NB4 (cell line): ENCODE data around the gene PMEPA1.

ENCODE experiments used
- MYC ChIP-seq: IDR thresholded peaks from 2 replicates; pipeline ENCODE4 v1.6.1; 2011; ENCODE audit warnings: low read depth, low read length
- POLR2A ChIP-seq: IDR thresholded peaks from 2 replicates; pipeline ENCODE4 v1.6.1; 2011; ENCODE audit warnings: mild to moderate bottlenecking; ENCODE audit not compliant: insufficient read length; ENCODE audit errors: extremely low read depth
- TF ChIP-seq, protein P1 (sequence below): IDR thresholded peaks from one replicate; pipeline ENCODE4 v1.5.1; 2012; ENCODE audit warnings: low read depth, low read length

DNA sequence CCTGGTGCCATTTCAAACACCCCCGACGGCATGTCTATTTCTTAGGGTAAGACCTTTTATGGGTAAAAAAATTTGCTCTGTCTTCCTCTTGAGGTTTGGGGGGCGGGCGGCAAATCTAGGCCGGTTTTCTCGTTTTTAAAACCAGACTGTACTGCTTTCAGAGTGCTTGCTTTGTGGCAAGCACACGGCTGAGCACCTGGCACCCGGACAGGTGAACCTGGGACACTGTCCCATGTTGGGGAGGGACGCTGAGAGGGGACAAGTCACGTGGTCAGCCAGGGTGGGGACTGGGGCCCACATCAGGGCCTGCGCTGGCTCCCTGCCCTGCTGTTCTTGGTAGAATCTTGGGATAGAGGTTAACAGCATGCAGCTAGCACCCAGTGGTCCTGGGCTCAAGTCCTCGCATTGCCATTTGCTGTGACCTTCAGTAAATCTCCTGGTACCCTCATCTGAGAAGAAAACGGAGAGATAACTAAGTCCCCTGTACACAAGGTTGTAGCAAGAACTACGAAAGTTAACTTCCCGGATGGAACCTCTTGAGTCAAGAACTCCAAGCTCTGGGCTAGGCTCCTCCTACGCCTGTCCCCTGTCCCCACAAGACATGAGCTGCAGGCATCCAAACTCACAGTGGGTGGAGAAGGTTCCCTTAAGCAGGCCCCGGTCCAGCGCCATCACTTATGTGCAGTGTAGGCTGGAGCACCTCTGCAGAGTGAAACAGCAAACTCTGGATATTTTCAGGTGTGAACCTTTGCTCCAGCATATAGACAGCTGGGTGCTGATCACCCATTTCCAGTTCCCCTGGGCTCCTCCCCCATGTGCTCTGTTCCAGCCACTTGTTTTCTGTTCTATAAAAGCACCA lies 41.7 kb downstream of the PMEPA1 start:
- no peak for TF ChIP-seq POLR2A
- TF ChIP-seq, protein P1, sequence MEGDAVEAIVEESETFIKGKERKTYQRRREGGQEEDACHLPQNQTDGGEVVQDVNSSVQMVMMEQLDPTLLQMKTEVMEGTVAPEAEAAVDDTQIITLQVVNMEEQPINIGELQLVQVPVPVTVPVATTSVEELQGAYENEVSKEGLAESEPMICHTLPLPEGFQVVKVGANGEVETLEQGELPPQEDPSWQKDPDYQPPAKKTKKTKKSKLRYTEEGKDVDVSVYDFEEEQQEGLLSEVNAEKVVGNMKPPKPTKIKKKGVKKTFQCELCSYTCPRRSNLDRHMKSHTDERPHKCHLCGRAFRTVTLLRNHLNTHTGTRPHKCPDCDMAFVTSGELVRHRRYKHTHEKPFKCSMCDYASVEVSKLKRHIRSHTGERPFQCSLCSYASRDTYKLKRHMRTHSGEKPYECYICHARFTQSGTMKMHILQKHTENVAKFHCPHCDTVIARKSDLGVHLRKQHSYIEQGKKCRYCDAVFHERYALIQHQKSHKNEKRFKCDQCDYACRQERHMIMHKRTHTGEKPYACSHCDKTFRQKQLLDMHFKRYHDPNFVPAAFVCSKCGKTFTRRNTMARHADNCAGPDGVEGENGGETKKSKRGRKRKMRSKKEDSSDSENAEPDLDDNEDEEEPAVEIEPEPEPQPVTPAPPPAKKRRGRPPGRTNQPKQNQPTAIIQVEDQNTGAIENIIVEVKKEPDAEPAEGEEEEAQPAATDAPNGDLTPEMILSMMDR = no peak
- no peak for TF ChIP-seq MYC
